Activated CD4-positive, alpha-beta T cell treated with anti-CD3 and anti-CD28 coated beads, Interleukin-2, Interleukin-6, amounts not matched to agents 100 ng/mL and 50 ng/mL, durations not matched to agents 16 hours and 8 hours (primary cell): ENCODE data around the gene PDZRN4.

ENCODE experiments used
- DNase-seq: peaks from one replicate; pipeline ENCODE4 v3.0.0-alpha.2; 2020

The PDZRN4 gene

GRCh38 chr12:41365653-41366171, 177.6 kb downstream of the PDZRN4 start:
- DNase-seq = no peak

- no peak for DNase-seq
Observed at GRCh38 chr12:41367726-41368405, 179.7 kb downstream of the PDZRN4 start.

GRCh38 chr12:41380878-41381277, 192.8 kb downstream of the PDZRN4 start:
- no peak for DNase-seq

- DNase-seq = no peak
Observed at GRCh38 chr12:41402801-41403200, 214.7 kb downstream of the PDZRN4 start.

- DNase-seq = no peak
Observed at GRCh38 chr12:41407232-41407799, 219.2 kb downstream of the PDZRN4 start.

GRCh38 chr12:41409628-41410027, 221.5 kb downstream of the PDZRN4 start:
- no peak for DNase-seq

GRCh38 chr12:41418586-41418985, 230.5 kb downstream of the PDZRN4 start:
- DNase-seq = no peak

GRCh38 chr12:41419131-41419893, 231.2 kb downstream of the PDZRN4 start:
- no peak for DNase-seq

GRCh38 chr12:41424651-41425050, 236.5 kb downstream of the PDZRN4 start:
- no peak for DNase-seq

- no peak for DNase-seq
Observed at GRCh38 chr12:41433460-41433859, 245.3 kb downstream of the PDZRN4 start.

GRCh38 chr12:41436076-41436475, 248.0 kb downstream of the PDZRN4 start:
- no peak for DNase-seq

- DNase-seq = no peak
Observed at GRCh38 chr12:41437563-41437962, 249.4 kb downstream of the PDZRN4 start.

GRCh38 chr12:41438854-41439541, 250.9 kb downstream of the PDZRN4 start:
- no peak for DNase-seq

GRCh38 chr12:41439801-41440200, 251.7 kb downstream of the PDZRN4 start:
- no peak for DNase-seq

GRCh38 chr12:41441180-41441579, 253.1 kb downstream of the PDZRN4 start:
- no peak for DNase-seq

GRCh38 chr12:41442896-41443295, 254.8 kb downstream of the PDZRN4 start:
- no peak for DNase-seq

GRCh38 chr12:41443690-41444089, 255.6 kb downstream of the PDZRN4 start:
- DNase-seq = no peak

GRCh38 chr12:41452838-41453407, 264.8 kb downstream of the PDZRN4 start:
- DNase-seq = no peak

- DNase-seq = no peak
Observed at GRCh38 chr12:41453409-41453808, 265.3 kb downstream of the PDZRN4 start.

GRCh38 chr12:41459111-41459905, 271.2 kb downstream of the PDZRN4 start:
- no peak for DNase-seq

- DNase-seq = no peak
Observed at GRCh38 chr12:41459906-41460214, 271.7 kb downstream of the PDZRN4 start.

- DNase-seq = no peak
Observed at GRCh38 chr12:41460906-41461305, 272.8 kb downstream of the PDZRN4 start.
